Measurements from ENCODE around the gene ACSL4.

The ACSL4 gene

GRCh38 chrX:109600237-109600651 is 132.8 kb downstream of the ACSL4 start:
- DNase-seq (ENCODE audit: low read depth in 2 of 2) = no peak

- no peak for DNase-seq (ENCODE audit: low read depth in 2 of 2)
Observed at GRCh38 chrX:109596015-109596414, 137.0 kb downstream of the ACSL4 start.

All from stimulated activated CD4-positive, alpha-beta T cell treated with anti-CD3 and anti-CD28 coated beads, Interleukin-12 subunit alpha, Interleukin-12 subunit beta, amount 100 ng/mL, for 24 hours (primary cell).